ENCODE measurements around the gene AP3S2.

DNA sequence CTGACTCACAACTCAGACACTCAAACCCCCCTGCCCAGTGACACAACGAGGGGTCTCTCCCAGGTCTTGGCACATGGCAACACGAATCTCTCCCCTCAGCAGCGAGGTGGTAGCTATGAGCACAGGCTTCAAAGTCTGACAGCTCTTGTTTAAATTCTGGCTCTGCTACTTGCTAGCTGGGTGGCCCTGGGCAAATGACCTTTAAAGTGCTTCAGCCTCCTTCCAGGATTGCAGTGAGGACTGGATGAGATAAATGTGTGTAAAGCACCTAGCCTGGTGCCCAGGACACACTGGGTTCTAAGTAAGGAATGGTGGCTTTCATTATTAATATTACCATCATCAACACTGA lies 56.0 kb downstream of the AP3S2 start:
- TF ChIP-seq CTCF (IDR thresholded peaks at IDR 0.05; ENCODE audit: low read length): no peak
- TF ChIP-seq EZH2 (optimal IDR thresholded peaks at IDR 0.05; ENCODE audit: low read depth, low read length): no peak
- TF ChIP-seq EZH2phosphoT487 (IDR thresholded peaks at IDR 0.05; ENCODE audit: low read length): no peak
